Activated CD8-positive, alpha-beta memory T cell treated with anti-CD3 and anti-CD28 coated beads for 24 hours (primary cell): ENCODE results near the gene HOTAIR.

ENCODE experiments used
- DNase-seq: peaks from one replicate; pipeline ENCODE4 v3.0.0-alpha.2; 2020

Gene HOTAIR

GRCh38 chr12:53972152-53972702 is 2.5 kb downstream of the HOTAIR start:
- DNase-seq, result no peak

GRCh38 chr12:53971686-53972085 is 3.1 kb downstream of the HOTAIR start:
- no peak for DNase-seq

GRCh38 chr12:53971129-53971528 is 3.6 kb downstream of the HOTAIR start:
- no peak for DNase-seq

GRCh38 chr12:53970451-53970850 is 4.3 kb downstream of the HOTAIR start:
- DNase-seq, result no peak

- DNase-seq, result no peak
Measured at GRCh38 chr12:53969588-53970259, 5.0 kb downstream of the HOTAIR start.

GRCh38 chr12:53968214-53969127 is 6.3 kb downstream of the HOTAIR start:
- no peak for DNase-seq

GRCh38 chr12:53967421-53967925 is 7.3 kb downstream of the HOTAIR start:
- DNase-seq, result no peak

GRCh38 chr12:53966385-53967133 is 8.2 kb downstream of the HOTAIR start:
- DNase-seq, result no peak

GRCh38 chr12:53966085-53966384 is 8.7 kb downstream of the HOTAIR start:
- DNase-seq, result no peak

- DNase-seq, result no peak
Measured at GRCh38 chr12:53965281-53966084, 9.3 kb downstream of the HOTAIR start.

GRCh38 chr12:53964315-53964713 is 10.4 kb downstream of the HOTAIR start:
- DNase-seq, result no peak

- DNase-seq, result no peak
Measured at GRCh38 chr12:53963434-53964314, 11.1 kb downstream of the HOTAIR start.

GRCh38 chr12:53963005-53963404 is 11.7 kb downstream of the HOTAIR start:
- DNase-seq, result no peak

GRCh38 chr12:53961025-53961761 is 13.6 kb downstream of the HOTAIR start:
- DNase-seq, result no peak

- DNase-seq, result no peak
Measured at GRCh38 chr12:53960187-53961024, 14.3 kb downstream of the HOTAIR start.

GRCh38 chr12:53959314-53959713 is 15.4 kb downstream of the HOTAIR start:
- no peak for DNase-seq

GRCh38 chr12:53958128-53958527 is 16.6 kb downstream of the HOTAIR start:
- no peak for DNase-seq

- DNase-seq, result no peak
Measured at GRCh38 chr12:53956914-53957536, 17.7 kb downstream of the HOTAIR start.
